ENCODE data around the gene BCL2L13.
A peak's percentile ranks its signal among the peaks of the same experiment; 100 is the strongest.
"Not testable (repeated sequence)": the region's sequence is repeated elsewhere in the genome, so short reads cannot be mapped to it uniquely, and the experiment has no call there.

The BCL2L13 gene

GRCh38 chr22:17637490-17638181 is 921 bp upstream of the BCL2L13 start:
- no peak for ATAC-seq

GRCh38 chr22:17638182-17638431 is 450 bp upstream of the BCL2L13 start:
- ATAC-seq, result peak; percentile 4

DNA sequence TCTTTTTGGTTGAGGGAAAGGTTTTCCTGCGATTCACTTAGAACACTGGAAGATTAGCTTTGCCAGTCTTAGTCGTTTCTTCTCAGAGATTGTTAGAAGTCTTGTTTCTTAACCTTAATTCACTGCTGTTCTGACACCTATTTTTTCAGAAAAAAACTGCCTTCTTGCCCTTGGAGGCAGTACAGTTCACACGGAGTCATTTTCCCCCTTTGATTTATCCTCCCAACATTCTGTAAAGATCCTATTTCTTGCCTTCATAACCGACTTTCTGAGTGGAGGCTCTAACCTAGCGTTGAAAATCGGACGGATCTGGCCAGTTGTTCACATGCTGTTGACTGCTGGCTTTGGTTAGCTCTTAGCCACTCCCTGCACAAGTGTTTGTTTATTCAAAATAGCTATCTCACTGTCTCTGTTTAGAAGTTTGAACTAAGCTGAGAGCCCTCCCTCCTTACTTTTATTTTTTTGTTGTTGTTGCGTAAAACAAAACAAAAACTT is 737 bp downstream of the BCL2L13 start:
- peak; percentile 15 to 20 for ATAC-seq

DNA sequence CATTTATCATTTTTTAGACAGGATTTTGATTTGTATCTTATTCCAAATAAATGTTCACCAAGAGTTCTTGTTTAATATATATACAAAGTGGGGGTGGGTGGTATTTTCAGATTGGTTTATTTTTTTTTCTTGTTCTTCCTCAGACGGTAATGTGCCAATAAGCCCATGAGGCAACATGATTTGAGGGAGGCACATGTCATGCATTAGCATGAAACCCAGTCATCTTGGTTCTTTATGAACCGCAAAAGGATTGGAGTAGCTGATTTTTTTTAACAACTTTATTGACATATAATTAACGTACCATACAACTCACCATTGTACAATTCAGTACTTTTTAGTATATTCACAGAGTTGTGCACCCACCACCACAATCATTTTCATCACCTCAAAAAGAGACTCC is 2.7 kb downstream of the BCL2L13 start:
- no peak for ATAC-seq

DNA sequence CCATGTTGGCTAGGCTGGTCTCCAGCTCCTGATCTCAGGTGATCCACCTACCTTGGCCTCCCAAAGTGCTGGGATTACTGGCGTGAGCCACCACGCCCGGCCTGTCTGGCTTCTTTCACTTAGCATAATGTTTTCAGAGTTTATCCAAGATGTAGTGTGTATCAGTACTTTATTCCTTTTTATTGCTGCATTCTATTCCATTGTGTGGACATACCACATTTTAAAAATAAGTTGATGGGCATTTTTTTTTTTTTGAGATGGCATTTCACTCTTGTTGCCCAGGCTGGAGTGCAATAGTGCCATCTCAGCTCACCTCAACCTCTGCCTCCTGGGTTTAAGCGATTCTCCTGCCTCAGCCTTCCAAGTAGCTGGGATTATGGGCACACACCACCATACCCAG is 3.8 kb downstream of the BCL2L13 start:
- not testable (repeated sequence) for ATAC-seq

- ATAC-seq, result no peak
Observed at GRCh38 chr22:17647452-17647851, 8.9 kb downstream of the BCL2L13 start.

DNA sequence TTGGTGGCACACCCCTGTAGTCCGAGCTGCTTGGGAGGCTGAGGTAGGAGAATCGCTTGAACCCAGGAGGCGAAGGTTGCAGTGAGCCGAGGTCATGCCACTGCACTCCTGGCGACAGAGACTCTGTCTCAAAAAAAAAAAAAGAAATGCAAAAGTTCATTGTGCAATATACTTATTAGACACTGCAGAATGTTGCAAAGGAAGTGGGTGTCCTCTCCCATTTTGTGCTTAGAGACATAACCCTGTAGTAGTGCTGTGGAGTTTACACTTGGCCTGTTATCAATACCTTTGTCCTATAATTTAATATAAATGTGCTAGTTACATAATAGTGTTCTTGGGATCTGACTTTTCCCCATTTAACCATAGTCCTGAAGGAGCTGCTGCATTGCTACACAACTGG is 9.4 kb downstream of the BCL2L13 start:
- no peak for ATAC-seq

GRCh38 chr22:17648569-17648968 is 10.0 kb downstream of the BCL2L13 start:
- ATAC-seq, result no peak

- no peak for ATAC-seq
Observed at GRCh38 chr22:17655289-17655688, 16.7 kb downstream of the BCL2L13 start.

GRCh38 chr22:17656870-17657395 is 18.4 kb downstream of the BCL2L13 start:
- ATAC-seq, result no peak

- ATAC-seq, result no peak
Observed at GRCh38 chr22:17664414-17665055, 26.0 kb downstream of the BCL2L13 start.

- no peak for ATAC-seq
Observed at GRCh38 chr22:17665248-17665647, 26.7 kb downstream of the BCL2L13 start.

DNA sequence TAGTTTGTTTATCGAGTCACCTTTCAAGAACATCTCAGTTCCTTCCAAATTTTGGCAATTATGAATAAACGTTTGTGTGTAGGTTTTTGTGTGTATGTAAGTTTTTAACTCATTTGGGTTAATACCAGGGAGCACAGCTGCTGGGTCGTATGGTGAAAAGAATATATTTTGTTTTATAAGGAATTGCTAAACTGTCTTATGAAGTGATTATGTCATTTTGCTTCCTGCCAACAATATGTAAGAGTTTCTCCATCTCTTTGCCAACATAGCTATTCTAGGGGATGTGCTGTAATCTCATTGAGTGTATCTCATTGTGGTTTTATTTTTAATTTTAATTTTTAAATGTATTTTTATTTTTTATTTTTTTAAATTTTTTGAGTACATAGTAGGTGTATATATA is 27.3 kb downstream of the BCL2L13 start:
- ATAC-seq, result no peak

GRCh38 chr22:17671521-17672092 is 33.0 kb downstream of the BCL2L13 start:
- ATAC-seq, result not testable (repeated sequence)

DNA sequence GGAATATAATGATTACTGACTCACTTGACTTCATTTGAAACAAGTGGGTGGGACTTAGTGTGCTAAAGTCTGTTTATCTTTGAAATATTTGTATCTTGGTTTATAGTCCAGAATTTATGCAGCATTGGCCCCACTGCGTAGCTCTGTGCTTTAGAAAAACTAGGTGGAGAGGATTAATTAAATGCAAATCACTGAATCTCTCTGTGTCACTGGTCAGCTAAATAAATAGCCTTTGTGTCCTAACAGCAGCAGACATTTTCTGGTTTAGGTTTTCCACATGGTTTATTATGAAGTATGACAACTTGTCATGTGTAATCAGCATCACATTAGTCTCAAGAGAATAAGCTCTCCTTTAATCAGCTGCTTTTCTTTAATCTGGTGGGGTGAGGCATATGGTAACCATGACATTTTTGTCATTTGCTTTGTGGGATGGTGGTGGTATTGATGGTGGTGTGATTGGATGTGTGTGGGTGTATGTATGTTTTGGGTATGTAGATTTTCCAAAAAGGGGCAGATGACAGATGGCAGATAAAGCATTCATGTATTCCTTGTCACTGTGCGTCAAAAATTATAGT is 33.9 kb downstream of the BCL2L13 start:
- peak; percentile 78 to 82 for ATAC-seq

DNA sequence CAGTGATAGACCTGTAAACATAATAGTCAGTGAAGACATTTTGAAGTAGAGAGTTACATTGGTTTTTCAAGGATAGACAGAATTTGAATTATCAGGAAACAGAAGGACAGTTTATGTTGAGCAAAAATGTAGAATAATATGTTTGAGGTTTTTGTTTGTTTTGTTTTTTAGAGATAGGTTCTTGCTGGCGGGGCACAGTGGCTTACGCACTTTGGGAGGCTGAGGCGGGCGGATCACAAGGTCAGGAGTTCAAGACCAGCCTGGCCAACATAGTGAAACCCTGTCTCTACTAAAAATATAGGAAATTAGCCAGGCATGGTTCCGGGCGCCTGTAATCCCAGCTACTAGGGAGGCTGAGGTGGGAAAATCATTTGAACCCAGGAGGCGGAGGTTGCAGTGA is 35.6 kb downstream of the BCL2L13 start:
- ATAC-seq, result no peak

GRCh38 chr22:17675584-17675983 is 37.0 kb downstream of the BCL2L13 start:
- no peak for ATAC-seq

GRCh38 chr22:17678817-17679385 is 40.3 kb downstream of the BCL2L13 start:
- ATAC-seq, result no peak

GRCh38 chr22:17684245-17684644 is 45.7 kb downstream of the BCL2L13 start:
- no peak for ATAC-seq

DNA sequence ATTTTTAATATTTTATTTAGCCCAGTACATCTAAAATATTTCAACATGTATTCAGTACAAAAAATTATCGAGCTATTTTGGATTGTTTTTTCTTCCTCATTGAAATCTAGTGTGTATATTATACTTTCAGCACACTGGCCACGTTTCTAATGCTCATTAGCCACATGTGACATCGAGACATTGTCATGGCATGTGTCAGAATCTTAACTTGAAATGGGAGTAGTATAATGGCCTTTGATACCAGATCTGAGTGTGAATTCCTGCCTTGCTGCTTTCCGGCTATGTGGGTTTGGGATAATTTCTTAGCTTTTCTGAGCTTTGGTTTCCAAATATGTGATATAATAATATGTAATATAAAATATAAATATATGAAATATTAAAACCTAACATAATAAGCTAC is 54.3 kb downstream of the BCL2L13 start:
- no peak for ATAC-seq

GRCh38 chr22:17694193-17694592 is 55.6 kb downstream of the BCL2L13 start:
- no peak for ATAC-seq

- no peak for ATAC-seq
Observed at GRCh38 chr22:17694752-17695151, 56.2 kb downstream of the BCL2L13 start.

- ATAC-seq, result no peak
Observed at GRCh38 chr22:17695986-17696385, 57.4 kb downstream of the BCL2L13 start.

Measured in activated CD4-positive, CD25-positive, alpha-beta regulatory T cell treated with anti-CD3 and anti-CD28 coated beads, Interleukin-2, amount 50 U/mL, for 24 hours (primary cell).